B cell (primary cell): ENCODE data around the gene TMEM255B. TPM values are rescaled to one million over a fixed set of nuclear protein-coding genes. Genes with fewer than 3 reads are reported as not detected.

Experiments
- ATAC-seq: fragments of 200-7000 bp; cut with Tn5 transposase; one replicate; pipeline ENCODE4 v1.10.0; 2021; ENCODE audit warnings: low read depth, mild to moderate bottlenecking, moderate number of reproducible peaks, moderate library complexity
- CTCF ChIA-PET: fragments of 350-600 bp; sonication (Branson Sonifier 250); formaldehyde crosslinking; loops from one replicate; lab custom pipeline; 2021; ENCODE audit warnings: antibody characterized with exemption, inconsistent platforms; lab: Charles Lee
- POLR2A ChIA-PET: fragments of 350-600 bp; sonication (Branson Sonifier 250); formaldehyde crosslinking; loops from one replicate; lab custom pipeline; 2021; ENCODE audit warnings: antibody characterized with exemption; lab: Charles Lee
- DNase-seq: peaks from one replicate; pipeline ENCODE4 v3.0.0; 2013
- H2AFZ ChIP-seq: 2 replicates; pipeline ENCODE4 v1.6.1; 2012; ENCODE audit warnings: mild to moderate bottlenecking, low read depth, low read length; ENCODE audit not compliant: insufficient read depth, poor library complexity, severe bottlenecking
- H3K27ac ChIP-seq, 2 donors: 1 replicate in 1 of 2; 2 replicates in 1 of 2; pipeline ENCODE4 v1.5.1; 2012 to 2013; ENCODE audit warnings: low read length in 2 of 2, mild to moderate bottlenecking in 2 of 2, moderate library complexity in 1 of 2
- H3K27me3 ChIP-seq, 4 experiments: fragments of 200-600 bp in 1 of 4; sonication (generic) in 1 of 4; replicated peaks in 1 of 4; 1 replicate in 2 of 4; 2 replicates in 2 of 4; pipeline versions ENCODE4 v1.6.1 to v1.7.0; 2013 to 2016; ENCODE audit warnings: low read length in 3 of 4, mild to moderate bottlenecking in 2 of 4, mixed read lengths in 1 of 4, moderate library complexity in 1 of 4; ENCODE audit not compliant: insufficient read depth in 4 of 4, control insufficient read depth in 3 of 4; ENCODE audit errors: control extremely low read depth in 1 of 4
- H3K36me3 ChIP-seq, 2 experiments: replicated peaks in 1 of 2; 1 replicate in 1 of 2; 2 replicates in 1 of 2; pipeline versions ENCODE4 v1.6.1 to v1.7.1; 2013; ENCODE audit warnings: low read length in 1 of 2; ENCODE audit not compliant: insufficient read depth in 2 of 2, control insufficient read depth in 1 of 2; ENCODE audit errors: control extremely low read depth in 1 of 2, extremely low read depth in 1 of 2
- H3K4me1 ChIP-seq, 2 donors: fragments of 200-600 bp in 1 of 2; sonication (generic) in 1 of 2; 1 replicate in 1 of 2; 2 replicates in 1 of 2; pipeline versions ENCODE4 v1.5.1 to v1.6.1; 2013 to 2017; ENCODE audit warnings: low read length in 2 of 2; ENCODE audit not compliant: control insufficient read depth in 2 of 2, insufficient read depth in 2 of 2
- H3K4me2 ChIP-seq: replicated peaks from 2 replicates; pipeline ENCODE3; 2012; ENCODE audit warnings: mild to moderate bottlenecking, low read depth, low read length; ENCODE audit not compliant: poor library complexity, severe bottlenecking
- H3K4me3 ChIP-seq, 5 experiments: fragments of 200-600 bp in 1 of 5; sonication (generic) in 1 of 5; 1 replicate in 3 of 5; 2 replicates in 2 of 5; pipeline versions ENCODE4 v1.5.1 to v1.7.0; 2011 to 2016; ENCODE audit warnings: low read length in 4 of 5, mild to moderate bottlenecking in 4 of 5, low read depth in 2 of 5, control low read depth in 1 of 5, moderate library complexity in 1 of 5; ENCODE audit not compliant: insufficient read depth in 1 of 5; ENCODE audit errors: control extremely low read depth in 1 of 5, extremely low read depth in 1 of 5
- H3K79me2 ChIP-seq: fragments of 200-600 bp; sonication (generic); one replicate; pipeline ENCODE4 v1.6.0; 2016; ENCODE audit warnings: low read length; ENCODE audit not compliant: control insufficient read depth, insufficient read depth
- H3K9ac ChIP-seq: fragments of 200-600 bp; sonication (generic); 2 replicates; pipeline ENCODE4 v1.6.1; 2017; ENCODE audit warnings: mild to moderate bottlenecking, low read length, moderate library complexity
- H3K9me3 ChIP-seq, 3 donors: one replicate each; pipeline versions ENCODE4 v1.6.1 to v1.7.1; 2013; ENCODE audit warnings: low read length in 2 of 3; ENCODE audit not compliant: control insufficient read depth in 2 of 3, insufficient read depth in 1 of 3; ENCODE audit errors: control extremely low read depth in 1 of 3
- H4K20me1 ChIP-seq: 2 replicates; pipeline ENCODE4 v1.6.0; 2012; ENCODE audit warnings: mild to moderate bottlenecking, low read length; ENCODE audit not compliant: insufficient read depth, control insufficient read depth, poor library complexity, severe bottlenecking
- H3K27ac Mint-ChIP-seq: one replicate; pipeline ENCODE4 v1.8.0; 2021; ENCODE audit warnings: mixed read lengths
- H3K27me3 Mint-ChIP-seq: one replicate; pipeline ENCODE4 v1.8.0; 2021; ENCODE audit warnings: mixed read lengths
- H3K4me1 Mint-ChIP-seq: one replicate; pipeline ENCODE4 v1.8.0; 2021; ENCODE audit warnings: mixed read lengths
- H3K4me3 Mint-ChIP-seq: one replicate; pipeline ENCODE4 v1.8.0; 2021; ENCODE audit warnings: mixed read lengths
- H3K9me3 Mint-ChIP-seq: one replicate; pipeline ENCODE4 v1.8.0; 2022; ENCODE audit warnings: mixed read lengths; ENCODE audit not compliant: insufficient read depth
- CTCF ChIP-seq: fragments of 200-600 bp; IDR thresholded peaks from one replicate; pipeline ENCODE4 v1.8.0; 2022; ENCODE audit warnings: antibody characterized with exemption, mild to moderate bottlenecking
- EZH2 ChIP-seq: IDR thresholded peaks from 2 replicates; pipeline ENCODE4 v1.6.1; 2012; ENCODE audit warnings: borderline replicate concordance, low read depth, mild to moderate bottlenecking, moderate library complexity, low read length; ENCODE audit not compliant: insufficient read depth, poor library complexity, severe bottlenecking
- WGBS: methylation state at CpG from one replicate; pipeline ENCODE4 v1.1.5; 2013; ENCODE audit warnings: missing lambda C conversion rate; ENCODE audit not compliant: insufficient coverage; 5-methylcytosine and 5-hydroxymethylcytosine counted together
- intact Hi-C: fragments of 100-400 bp; cut with micrococcal nuclease; formaldehyde crosslinking; loops from one replicate; pipeline ENCODE4 v1.10.0; 2022
- polyA plus RNA-seq: library from polyadenylated mRNA; depleted of rRNA; stranded (reverse); fragments of >200 nt; gene quantifications from 2 replicates; pipeline ENCODE4 v1.2.3, GENCODE V29; 2012
- total RNA-seq, 2 donors: library from RNA; stranded (reverse); fragments of 120-200 nt in 1 of 2; gene quantifications; 1 replicate in 1 of 2; 2 replicates in 1 of 2; pipeline versions ENCODE4 v1.2.3 to v1.2.4, GENCODE V29; 2013 to 2022

TMEM255B gene
- total and polyA plus RNA-seq, 2 donors (not counting 1 experiment from before 2014, with no cell fraction given), result 2.1 to 8.2 TPM

GRCh38 chr13:113762075-113762474, 3.0 kb downstream of the TMEM255B start:
- H3K79me2 ChIP-seq, result no peaks in the 10 kb centered on the region
- H3K27me3 ChIP-seq, result peaks cover 0 to 35% (median 21%) of the 10 kb centered on the region in 4 experiments
- no peak overlapping the region for H3K9ac ChIP-seq
- CTCF ChIA-PET, result no interaction called here
- intact Hi-C loops, result no loop called here
- no peaks in the 10 kb centered on the region for H3K36me3 ChIP-seq
- peaks cover 13 to 16% of the 10 kb centered on the region in 2 donors for H3K4me1 ChIP-seq
- no CpG with 5 or more reads among the region's 2 CpGs for WGBS
- Mint-ChIP-seq H3K4me1 (peaks cover 18% of the 10 kb centered on the region), H3K27ac (no peak overlapping the region), H3K9me3 (no peaks in the 10 kb centered on the region), H3K4me3 (no peak overlapping the region), H3K27me3 (peaks cover 36% of the 10 kb centered on the region)
- DNase-seq, result no peak
- no peak for TF ChIP-seq EZH2
- no peak for TF ChIP-seq CTCF
- peaks cover 0 to 12% (median 0%) of the 10 kb centered on the region in 3 donors for H3K9me3 ChIP-seq
- H3K27ac ChIP-seq, result no peak overlapping the region
- ATAC-seq, result no peak
- POLR2A ChIA-PET, result no interaction called here
- no peak overlapping the region for H3K4me2 ChIP-seq
- H2AFZ ChIP-seq, result no peak overlapping the region
- no peak overlapping the region for H3K4me3 ChIP-seq
- no peaks in the 10 kb centered on the region for H4K20me1 ChIP-seq

GRCh38 chr13:113762538-113762937, 3.5 kb downstream of the TMEM255B start:
- Mint-ChIP-seq H3K4me1 (peaks cover 15% of the 10 kb centered on the region), H3K4me3 (no peak overlapping the region), H3K9me3 (no peaks in the 10 kb centered on the region), H3K27me3 (peaks cover 38% of the 10 kb centered on the region), H3K27ac (no peak overlapping the region)
- Histone ChIP-seq H3K36me3 (no peaks in the 10 kb centered on the region), H3K4me2 (no peak overlapping the region), H3K27me3 (peaks cover 0 to 35% (median 21%) of the 10 kb centered on the region in 4 experiments), H3K27ac (no peak overlapping the region), H3K4me1 (peaks cover 13 to 16% of the 10 kb centered on the region in 2 donors), H3K4me3 (no peak overlapping the region), H2AFZ (no peak overlapping the region), H3K9me3 (peaks cover 0 to 12% (median 0%) of the 10 kb centered on the region in 3 donors), H4K20me1 (no peaks in the 10 kb centered on the region), H3K79me2 (no peaks in the 10 kb centered on the region), H3K9ac (no peak overlapping the region)
- ChIA-PET POLR2A (no interaction called here), CTCF (no interaction called here)
- 83% methylated on average over 7 of the region's 11 CpGs for WGBS
- no peak for TF ChIP-seq CTCF
- TF ChIP-seq EZH2, result no peak
- intact Hi-C loops, result no loop called here
- ATAC-seq (no peak), DNase-seq (no peak)
